Measurements from ENCODE around the gene SLC30A2. TPM values are rescaled to one million over a fixed set of nuclear protein-coding genes. Genes with fewer than 3 reads are reported as not detected.

SLC30A2 gene
- total RNA-seq, 1 experiment from 2014 or later: not detected

GRCh38 chr1:26043765-26044164, 2.2 kb downstream of the SLC30A2 start:
- no peak for TF ChIP-seq POLR2A (IDR thresholded peaks at IDR 0.05; ENCODE audit: borderline replicate concordance, extremely low read depth, insufficient read depth, insufficient read length)
- no peak for TF ChIP-seq CTCF (IDR thresholded peaks at IDR 0.05 in 2 of 3, conservative IDR thresholded peaks at IDR 0.05 in 1 of 3; ENCODE audit: borderline replicate concordance in 1 of 3, insufficient read depth in 1 of 3, low read depth in 2 of 3, low read length in 2 of 3)
- no peak for TF ChIP-seq POLR2AphosphoS5 (IDR thresholded peaks at IDR 0.05; ENCODE audit: low read depth, low read length)
- no peak for TF ChIP-seq ELF1 (IDR thresholded peaks at IDR 0.05; ENCODE audit: borderline replicate concordance, low read depth)
- no peak for TF ChIP-seq YY1 (IDR thresholded peaks at IDR 0.05; ENCODE audit: extremely low read depth, insufficient replicate concordance, low read depth, low read length)
- no peak for TF ChIP-seq FOSL1 (IDR thresholded peaks at IDR 0.05; ENCODE audit: low read depth)
- no peak for TF ChIP-seq EZH2phosphoT487 (IDR thresholded peaks at IDR 0.05; ENCODE audit: borderline replicate concordance)
- TF ChIP-seq RAD21 (IDR thresholded peaks at IDR 0.05; ENCODE audit: low read depth): no peak
- TF ChIP-seq ZNF274 (IDR thresholded peaks at IDR 0.05; ENCODE audit: low read depth, low read length): no peak
- TF ChIP-seq REST (IDR thresholded peaks at IDR 0.05; ENCODE audit: low read depth): no peak
- no peak for TF ChIP-seq SRF (IDR thresholded peaks at IDR 0.05; ENCODE audit: low read depth)
- no peak for TF ChIP-seq ZBTB33 (IDR thresholded peaks at IDR 0.05; ENCODE audit: extremely low read depth, insufficient replicate concordance, low read length)
- TF ChIP-seq MAX (IDR thresholded peaks at IDR 0.05): no peak
- TF ChIP-seq CEBPB (IDR thresholded peaks at IDR 0.05; ENCODE audit: low read depth): no peak
- TF ChIP-seq JUND (IDR thresholded peaks at IDR 0.05): no peak
- TF ChIP-seq EGR1 (IDR thresholded peaks at IDR 0.05; ENCODE audit: low read depth): no peak
- no peak for TF ChIP-seq CBX3 (IDR thresholded peaks at IDR 0.05; ENCODE audit: low read depth)
- CTCF ChIA-PET: interaction anchor here (2.5 kb wide), 1 partner anchor 8 kb away, joined by 7 read pairs; no protein-coding TSS in a partner anchor
- H3K4me2 ChIP-seq (ENCODE audit: low read length): no peak overlapping the region
- H3K27ac ChIP-seq (ENCODE audit: low read depth, low read length): no peak overlapping the region
- H3K9me3 ChIP-seq (ENCODE audit: control insufficient read depth in 1 of 2, insufficient read depth in 1 of 2, low read depth in 1 of 2, low read length in 2 of 2): no peaks in the 10 kb centered on the region
- no peak overlapping the region for H3K4me3 ChIP-seq (replicated peaks in 1 of 2; ENCODE audit: low read depth in 1 of 2, low read length in 2 of 2)
- intact Hi-C loops (cut with micrococcal nuclease): no loop called here
- H3K9ac ChIP-seq (ENCODE audit: low read length): no peak overlapping the region
- POLR2A ChIA-PET: no interaction called here
- ATAC-seq (no peak), DNase-seq (ENCODE audit: low read depth, low spot score) (no peak)
- no TSS peak for BruUV-seq (replicated peaks)
- no peaks in the 10 kb centered on the region for H4K20me1 ChIP-seq (ENCODE audit: insufficient read depth)
- RAD21 ChIA-PET (ENCODE audit: low non-redundant PET in 1 of 2, low total read pairs in 2 of 2, uncharacterized antibody in 2 of 2, unreplicated experiment in 2 of 2): no interaction called here
- no peaks in the 10 kb centered on the region for H3K27me3 ChIP-seq (ENCODE audit: insufficient read depth, low read length)
- no peaks in the 10 kb centered on the region for H3K9me2 ChIP-seq (ENCODE audit: insufficient read depth)
- no peak overlapping the region for H2AFZ ChIP-seq (ENCODE audit: low read depth, low read length, poor library complexity, severe bottlenecking)
- no peaks in the 10 kb centered on the region for H3K79me2 ChIP-seq (ENCODE audit: insufficient read depth, low read length)
- H3K36me3 ChIP-seq (ENCODE audit: control insufficient read depth in 1 of 2, insufficient read depth in 2 of 2, low read length in 2 of 2): no peaks in the 10 kb centered on the region
- H3K4me1 ChIP-seq (ENCODE audit: control insufficient read depth in 1 of 2, insufficient read depth in 2 of 2, low read length in 2 of 2): no peaks in the 10 kb centered on the region
